GM19238 (cell line): ENCODE measurements around the gene LYPLA2.
"Not testable (repeated sequence)": the region's sequence is repeated elsewhere in the genome, so short reads cannot be mapped to it uniquely, and the experiment has no call there.

ENCODE experiments used
- DNase-seq: peaks from one replicate; pipeline ENCODE4 v3.0.0; 2011; ENCODE audit warnings: low spot score; ENCODE audit not compliant: insufficient read length

LYPLA2 gene

GRCh38 chr1:23777979-23778814 is 12.7 kb upstream of the LYPLA2 start, which contains the start of gene PITHD1:
TSS of gene PITHD1 (plus strand) at chr1:23778418. CDS start at chr1:23778516, 98 bp downstream.
- peak; percentile 93 for DNase-seq

- DNase-seq: no peak
Observed at GRCh38 chr1:23779826-23780371, 11.0 kb upstream of the LYPLA2 start.

- not testable (repeated sequence) for DNase-seq
Observed at GRCh38 chr1:23783141-23783540, 7.8 kb upstream of the LYPLA2 start.

GRCh38 chr1:23784846-23785245 is 6.1 kb upstream of the LYPLA2 start:
- no peak for DNase-seq

- no peak for DNase-seq
Observed at GRCh38 chr1:23787701-23788100, 3.2 kb upstream of the LYPLA2 start.

- DNase-seq: no peak
Observed at GRCh38 chr1:23788695-23789094, 2.2 kb upstream of the LYPLA2 start.

- no peak for DNase-seq
Observed at GRCh38 chr1:23791516-23792047, 637 bp downstream of the LYPLA2 start.

GRCh38 chr1:23792151-23792945 is 1.4 kb downstream of the LYPLA2 start:
- no peak for DNase-seq

GRCh38 chr1:23793018-23793781 is 2.3 kb downstream of the LYPLA2 start:
- no peak for DNase-seq

GRCh38 chr1:23793861-23794731 is 3.2 kb downstream of the LYPLA2 start:
- DNase-seq: no peak

GRCh38 chr1:23794732-23795182 is 3.8 kb downstream of the LYPLA2 start:
- DNase-seq: not testable (repeated sequence)

- no peak for DNase-seq
Observed at GRCh38 chr1:23795676-23796465, 4.9 kb downstream of the LYPLA2 start.

- DNase-seq: no peak
Observed at GRCh38 chr1:23796466-23797271, 5.7 kb downstream of the LYPLA2 start.

GRCh38 chr1:23797478-23798448 is 6.8 kb downstream of the LYPLA2 start:
- DNase-seq: no peak

GRCh38 chr1:23798662-23799142 is 7.8 kb downstream of the LYPLA2 start:
- no peak for DNase-seq

GRCh38 chr1:23799255-23799569 is 8.3 kb downstream of the LYPLA2 start:
- no peak for DNase-seq
